Esophagus squamous epithelium (tissue), 4 donors: ENCODE results near the gene NME7.

Experiments
- POLR2A ChIP-seq, 4 donors: fragments of 450-650 bp; IDR thresholded peaks; one replicate each; pipeline ENCODE4 v1.6.1; 2017; ENCODE audit warnings: antibody characterized with exemption in 4 of 4, mild to moderate bottlenecking in 4 of 4, moderate library complexity in 3 of 4
- TF ChIP-seq, protein P1 (sequence below), 6 experiments: fragments of 450-650 bp in 4 of 6; fragments of 200-600 bp in 2 of 6; sonication (generic) in 2 of 6; IDR thresholded peaks; one replicate each; pipeline ENCODE4 v1.5.1; 2016 to 2019; ENCODE audit warnings: antibody characterized with exemption in 6 of 6, mild to moderate bottlenecking in 4 of 6, moderate library complexity in 4 of 6

DNA sequence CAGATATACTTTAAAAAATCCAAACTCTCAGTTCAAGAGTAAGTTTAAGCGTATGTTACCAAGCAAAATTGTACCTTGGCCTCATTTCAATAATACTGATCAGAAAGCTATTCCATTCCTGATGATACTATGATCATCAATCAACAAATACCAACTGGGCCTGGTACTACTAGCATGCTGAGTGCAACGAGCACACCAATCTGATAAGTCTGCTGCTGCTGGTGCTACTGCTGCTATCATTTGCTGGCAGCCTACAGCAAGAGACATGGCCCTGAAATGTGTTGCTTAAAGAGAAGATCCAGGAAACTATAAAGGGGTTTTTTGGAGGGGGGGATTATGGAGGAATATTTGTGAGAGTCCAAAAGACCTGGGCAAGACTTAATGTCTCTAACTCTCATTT is 39.7 kb downstream of the NME7 start:
- TF ChIP-seq, protein P1, sequence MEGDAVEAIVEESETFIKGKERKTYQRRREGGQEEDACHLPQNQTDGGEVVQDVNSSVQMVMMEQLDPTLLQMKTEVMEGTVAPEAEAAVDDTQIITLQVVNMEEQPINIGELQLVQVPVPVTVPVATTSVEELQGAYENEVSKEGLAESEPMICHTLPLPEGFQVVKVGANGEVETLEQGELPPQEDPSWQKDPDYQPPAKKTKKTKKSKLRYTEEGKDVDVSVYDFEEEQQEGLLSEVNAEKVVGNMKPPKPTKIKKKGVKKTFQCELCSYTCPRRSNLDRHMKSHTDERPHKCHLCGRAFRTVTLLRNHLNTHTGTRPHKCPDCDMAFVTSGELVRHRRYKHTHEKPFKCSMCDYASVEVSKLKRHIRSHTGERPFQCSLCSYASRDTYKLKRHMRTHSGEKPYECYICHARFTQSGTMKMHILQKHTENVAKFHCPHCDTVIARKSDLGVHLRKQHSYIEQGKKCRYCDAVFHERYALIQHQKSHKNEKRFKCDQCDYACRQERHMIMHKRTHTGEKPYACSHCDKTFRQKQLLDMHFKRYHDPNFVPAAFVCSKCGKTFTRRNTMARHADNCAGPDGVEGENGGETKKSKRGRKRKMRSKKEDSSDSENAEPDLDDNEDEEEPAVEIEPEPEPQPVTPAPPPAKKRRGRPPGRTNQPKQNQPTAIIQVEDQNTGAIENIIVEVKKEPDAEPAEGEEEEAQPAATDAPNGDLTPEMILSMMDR (IDR thresholded peaks at IDR 0.05): no peak
- no peak for TF ChIP-seq POLR2A (IDR thresholded peaks at IDR 0.05)
